ENCODE measurements around the gene LTV1. TPM values are rescaled to one million over a fixed set of nuclear protein-coding genes. Genes with fewer than 3 reads are reported as not detected.
"Not testable (repeated sequence)": the region's sequence is repeated elsewhere in the genome, so short reads cannot be mapped to it uniquely, and the experiment has no call there.

The LTV1 gene
- total RNA-seq, 1 experiment from 2014 or later = 20.7 TPM

GRCh38 chr6:143863771-143864170, 20.6 kb downstream of the LTV1 start:
- no peak overlapping the region for H3K4me2 ChIP-seq (ENCODE audit: low read length)
- no peaks in the 10 kb centered on the region for H4K20me1 ChIP-seq (ENCODE audit: low read length)
- ATAC-seq (no peak), DNase-seq (no peak)
- no peaks in the 10 kb centered on the region for H3F3A ChIP-seq (ENCODE audit: low read length, unreplicated experiment)
- peaks cover 45% of the 10 kb centered on the region for H3K36me3 ChIP-seq (ENCODE audit: low read depth, low read length)
- no peaks in the 10 kb centered on the region for H3K9me3 ChIP-seq (ENCODE audit: low read length)
- H3K4me1 ChIP-seq (ENCODE audit: insufficient read depth, low read length) = no peaks in the 10 kb centered on the region
- intact Hi-C loops (cut with micrococcal nuclease) = no loop called here
- no peak overlapping the region for H3K9ac ChIP-seq (ENCODE audit: low read length)
- H3K9me2 ChIP-seq (replicated peaks; ENCODE audit: low read length) = no peaks in the 10 kb centered on the region
- H3K4me3 ChIP-seq (ENCODE audit: low read length) = no peak overlapping the region
- ChIA-PET CTCF (interaction anchor here (0.6 kb wide), 1 partner anchor 77 kb away, joined by 3 read pairs; no protein-coding TSS in a partner anchor), POLR2A (ENCODE audit: unreplicated experiment) (no interaction called here)
- no peak for TF ChIP-seq EZH2phosphoT487 (IDR thresholded peaks at IDR 0.05; ENCODE audit: borderline replicate concordance, low read length)
- TF ChIP-seq EZH2 (IDR thresholded peaks at IDR 0.05; ENCODE audit: low read length, unreplicated experiment) = no peak
- TF ChIP-seq, protein P1, sequence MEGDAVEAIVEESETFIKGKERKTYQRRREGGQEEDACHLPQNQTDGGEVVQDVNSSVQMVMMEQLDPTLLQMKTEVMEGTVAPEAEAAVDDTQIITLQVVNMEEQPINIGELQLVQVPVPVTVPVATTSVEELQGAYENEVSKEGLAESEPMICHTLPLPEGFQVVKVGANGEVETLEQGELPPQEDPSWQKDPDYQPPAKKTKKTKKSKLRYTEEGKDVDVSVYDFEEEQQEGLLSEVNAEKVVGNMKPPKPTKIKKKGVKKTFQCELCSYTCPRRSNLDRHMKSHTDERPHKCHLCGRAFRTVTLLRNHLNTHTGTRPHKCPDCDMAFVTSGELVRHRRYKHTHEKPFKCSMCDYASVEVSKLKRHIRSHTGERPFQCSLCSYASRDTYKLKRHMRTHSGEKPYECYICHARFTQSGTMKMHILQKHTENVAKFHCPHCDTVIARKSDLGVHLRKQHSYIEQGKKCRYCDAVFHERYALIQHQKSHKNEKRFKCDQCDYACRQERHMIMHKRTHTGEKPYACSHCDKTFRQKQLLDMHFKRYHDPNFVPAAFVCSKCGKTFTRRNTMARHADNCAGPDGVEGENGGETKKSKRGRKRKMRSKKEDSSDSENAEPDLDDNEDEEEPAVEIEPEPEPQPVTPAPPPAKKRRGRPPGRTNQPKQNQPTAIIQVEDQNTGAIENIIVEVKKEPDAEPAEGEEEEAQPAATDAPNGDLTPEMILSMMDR (conservative IDR thresholded peaks at IDR 0.05; ENCODE audit: low read depth, low read length) = no peak
- H2AFZ ChIP-seq (ENCODE audit: low read length) = no peak overlapping the region
- no peaks in the 10 kb centered on the region for H3K79me2 ChIP-seq (ENCODE audit: low read length)
- no peak overlapping the region for H3K27ac ChIP-seq (ENCODE audit: low read length)
- no peaks in the 10 kb centered on the region for H3K27me3 ChIP-seq (ENCODE audit: low read length)
- no TSS peak for BruUV-seq (replicated peaks)

GRCh38 chr6:143864234-143864633, 21.1 kb downstream of the LTV1 start, which contains the start of gene ZC2HC1B:
Gene ZC2HC1B, plus strand, starts transcription at chr6:143864474. Its CDS starts 66 bp downstream, at chr6:143864540.
- POLR2A ChIA-PET (ENCODE audit: unreplicated experiment) = interaction anchor here (0.5 kb wide), 1 partner anchor 238 kb away, joined by 6 read pairs; no protein-coding TSS in a partner anchor
- TF ChIP-seq, protein P1 (conservative IDR thresholded peaks at IDR 0.05; ENCODE audit: low read depth, low read length) = no peak
- TF ChIP-seq EZH2 (IDR thresholded peaks at IDR 0.05; ENCODE audit: low read length, unreplicated experiment) = no peak
- no peak for TF ChIP-seq EZH2phosphoT487 (IDR thresholded peaks at IDR 0.05; ENCODE audit: borderline replicate concordance, low read length)
- no TSS peak for BruUV-seq (replicated peaks)
- Histone ChIP-seq H3K4me1 (ENCODE audit: insufficient read depth, low read length) (no peaks in the 10 kb centered on the region), H3K27ac (ENCODE audit: low read length) (no peak within 1 kb of the TSS), H3K79me2 (ENCODE audit: low read length) (no peaks in the 10 kb centered on the region), H3F3A (ENCODE audit: low read length, unreplicated experiment) (no peaks in the 10 kb centered on the region), H3K4me2 (ENCODE audit: low read length) (no peak within 1 kb of the TSS), H3K4me3 (ENCODE audit: low read length) (no peak within 1 kb of the TSS), H3K36me3 (ENCODE audit: low read depth, low read length) (peaks cover 45% of the 10 kb centered on the region), H3K9me2 (replicated peaks; ENCODE audit: low read length) (no peaks in the 10 kb centered on the region), H2AFZ (ENCODE audit: low read length) (no peak within 1 kb of the TSS), H3K9ac (ENCODE audit: low read length) (no peak within 1 kb of the TSS), H4K20me1 (ENCODE audit: low read length) (no peaks in the 10 kb centered on the region), H3K27me3 (ENCODE audit: low read length) (no peaks in the 10 kb centered on the region), H3K9me3 (ENCODE audit: low read length) (no peaks in the 10 kb centered on the region)
- CTCF ChIA-PET = no interaction called here
- DNase-seq (no peak), ATAC-seq (no peak)
- intact Hi-C loops (cut with micrococcal nuclease) = no loop called here

DNA sequence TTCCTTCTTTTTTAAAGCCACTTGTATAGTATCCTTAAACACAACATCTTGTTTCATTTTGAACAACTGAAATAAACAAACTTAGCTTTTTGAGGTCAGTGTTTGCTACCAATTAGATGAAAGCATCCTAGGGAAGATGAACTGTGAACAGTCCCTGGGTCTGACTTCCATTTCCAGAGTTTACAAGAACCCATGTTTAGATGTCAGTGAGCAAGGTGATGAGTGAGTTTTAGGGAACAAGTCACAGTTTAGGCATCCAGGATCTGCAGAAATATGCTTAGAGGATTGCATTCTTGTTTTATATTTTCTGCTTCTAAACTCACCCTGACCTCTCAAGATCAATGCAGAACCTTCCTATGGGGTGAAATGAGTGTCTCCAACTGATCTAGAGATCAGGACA, 24.1 kb downstream of the LTV1 start:
- Histone ChIP-seq H3K36me3 (ENCODE audit: low read depth, low read length) (peaks cover 26% of the 10 kb centered on the region), H4K20me1 (ENCODE audit: low read length) (no peaks in the 10 kb centered on the region), H3K4me1 (ENCODE audit: insufficient read depth, low read length) (no peaks in the 10 kb centered on the region), H3K9me3 (ENCODE audit: low read length) (no peaks in the 10 kb centered on the region), H3K79me2 (ENCODE audit: low read length) (no peaks in the 10 kb centered on the region), H3K9me2 (replicated peaks; ENCODE audit: low read length) (no peaks in the 10 kb centered on the region), H3K27me3 (ENCODE audit: low read length) (no peaks in the 10 kb centered on the region), H3K4me2 (ENCODE audit: low read length) (no peak overlapping the region), H3K4me3 (ENCODE audit: low read length) (no peak overlapping the region), H3K27ac (ENCODE audit: low read length) (no peak overlapping the region), H3K9ac (ENCODE audit: low read length) (no peak overlapping the region), H2AFZ (ENCODE audit: low read length) (no peak overlapping the region), H3F3A (ENCODE audit: low read length, unreplicated experiment) (no peaks in the 10 kb centered on the region)
- DNase-seq = no peak
- TF ChIP-seq EZH2 (IDR thresholded peaks at IDR 0.05; ENCODE audit: low read length, unreplicated experiment) (no peak), EZH2phosphoT487 (IDR thresholded peaks at IDR 0.05; ENCODE audit: borderline replicate concordance, low read length) (no peak)
- TF ChIP-seq, protein P1 (conservative IDR thresholded peaks at IDR 0.05; ENCODE audit: low read depth, low read length) = no peak
- no TSS peak for BruUV-seq (replicated peaks)
- ChIA-PET POLR2A (ENCODE audit: unreplicated experiment) (no interaction called here), CTCF (no interaction called here)
- no peak for ATAC-seq
- intact Hi-C loops (cut with micrococcal nuclease) = no loop called here

- H3K27me3 ChIP-seq (ENCODE audit: low read length); H3K9ac ChIP-seq (ENCODE audit: low read length); DNase-seq; H3K79me2 ChIP-seq (ENCODE audit: low read length); H2AFZ ChIP-seq (ENCODE audit: low read length); CTCF ChIA-PET; POLR2A ChIA-PET (ENCODE audit: unreplicated experiment); BruUV-seq (replicated peaks); intact Hi-C loops (cut with micrococcal nuclease); H4K20me1 ChIP-seq (ENCODE audit: low read length); H3K4me1 ChIP-seq (ENCODE audit: insufficient read depth, low read length); H3K4me2 ChIP-seq (ENCODE audit: low read length); ATAC-seq; H3K9me3 ChIP-seq (ENCODE audit: low read length); H3K4me3 ChIP-seq (ENCODE audit: low read length); H3F3A ChIP-seq (ENCODE audit: low read length, unreplicated experiment); H3K9me2 ChIP-seq (replicated peaks; ENCODE audit: low read length); H3K27ac ChIP-seq (ENCODE audit: low read length): not testable (repeated sequence)
- H3K36me3 ChIP-seq (ENCODE audit: low read depth, low read length) = peaks cover 14% of the 10 kb centered on the region
Measured at GRCh38 chr6:143868808-143869207, 25.7 kb downstream of the LTV1 start.
